Gastrocnemius medialis (tissue), 4 donors: ENCODE data around the gene IQGAP2.

Source experiments
- CTCF ChIP-seq, 5 experiments: fragments of 450-650 bp in 3 of 5; fragments of 200-600 bp in 2 of 5; sonication (generic) in 2 of 5; IDR thresholded peaks in 4 of 5; conservative IDR thresholded peaks in 1 of 5; 1 replicate in 4 of 5; 2 replicates in 1 of 5; pipeline ENCODE4 v1.5.1; 2016 to 2019; ENCODE audit warnings: antibody characterized with exemption in 5 of 5, mild to moderate bottlenecking in 3 of 5, moderate library complexity in 3 of 5
- POLR2A ChIP-seq, 2 donors: fragments of 450-650 bp; IDR thresholded peaks; one replicate each; pipeline ENCODE4 v1.6.1; 2017; ENCODE audit warnings: antibody characterized with exemption in 2 of 2, mild to moderate bottlenecking in 2 of 2, moderate library complexity in 2 of 2

DNA sequence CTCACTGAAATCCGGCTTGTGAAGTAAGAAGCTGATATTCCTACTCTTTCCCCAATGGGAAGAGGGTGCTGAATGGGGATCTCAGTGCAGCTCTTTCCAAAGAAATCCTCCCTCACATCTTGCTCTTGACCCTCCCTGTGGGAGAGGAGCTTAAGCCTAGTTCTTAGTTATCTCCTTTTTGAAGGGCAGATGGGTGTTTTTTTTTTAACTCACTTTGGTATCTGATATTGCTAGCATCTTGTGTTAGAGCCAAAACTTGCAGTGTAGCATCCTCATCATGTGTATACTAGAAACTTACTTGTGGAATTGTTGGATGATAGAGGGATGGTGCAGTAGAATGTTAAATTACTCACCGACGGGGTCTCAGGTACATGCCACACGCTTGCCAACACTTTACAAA, 129.9 kb downstream of the IQGAP2 start:
- TF ChIP-seq CTCF (IDR thresholded peaks at IDR 0.05 in 4 of 5, conservative IDR thresholded peaks at IDR 0.05 in 1 of 5) (no peak), POLR2A (IDR thresholded peaks at IDR 0.05) (no peak)
